Measurements from ENCODE around the gene SIRT2. TPM values are rescaled to one million over a fixed set of nuclear protein-coding genes. Genes with fewer than 3 reads are reported as not detected.
"Not testable (repeated sequence)": the region's sequence is repeated elsewhere in the genome, so short reads cannot be mapped to it uniquely, and the experiment has no call there.

The SIRT2 gene
- total RNA-seq = 10 to 100 TPM; 36.4 to 40.3 TPM

DNA sequence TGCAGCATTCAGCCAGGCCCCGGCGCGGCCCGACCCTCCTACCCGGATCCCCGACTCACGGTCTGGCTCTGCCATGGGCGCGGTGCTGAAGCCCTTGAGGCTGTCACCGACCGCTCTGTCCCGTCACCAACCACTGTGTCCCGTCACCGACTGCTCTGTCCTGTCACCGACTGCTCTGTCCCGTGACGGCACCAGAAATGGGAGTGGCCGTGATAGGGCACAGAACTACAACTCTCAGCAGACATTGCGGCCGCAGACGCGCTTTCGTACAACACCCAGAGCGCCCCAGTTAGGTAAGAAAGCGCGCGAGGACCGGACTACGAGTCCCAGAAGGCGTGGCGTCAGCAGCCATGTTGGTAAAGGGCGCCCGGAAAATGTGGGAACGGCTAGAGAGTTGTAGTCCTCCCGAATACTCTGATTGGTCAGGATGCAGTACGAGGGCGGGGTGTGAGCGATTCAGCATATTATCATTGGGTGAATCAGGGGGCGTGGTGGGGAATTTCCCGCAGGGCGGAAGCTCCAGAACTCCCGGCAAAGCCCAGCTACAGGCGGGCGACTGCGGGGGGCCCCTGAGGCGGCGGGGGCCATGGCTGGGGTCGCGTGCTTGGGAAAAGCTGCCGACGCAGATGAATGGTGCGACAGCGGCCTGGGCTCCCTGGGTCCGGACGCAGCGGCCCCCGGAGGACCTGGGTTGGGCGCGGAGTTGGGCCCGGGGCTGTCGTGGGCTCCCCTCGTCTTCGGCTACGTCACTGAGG is at the start of gene SIRT2, which contains the start of gene NFKBIB:
Gene SIRT2, minus strand, starts transcription at position 172 of the 755 bp plus-strand sequence. Its CDS starts 97 bp downstream, at position 75.
Gene NFKBIB, plus strand, starts transcription at position 523 of the 755 bp plus-strand sequence. Its CDS starts 64 bp downstream, at position 587.
- peak within 1 kb of the TSS; percentile 95 for H3K27ac Mint-ChIP-seq
- H3K4me1 Mint-ChIP-seq (ENCODE audit: low read depth) = peaks cover 37% of the 10 kb centered on the region
- peak; percentile 93 for ATAC-seq
- POLR2A ChIA-PET = interaction anchor here (0.8 to 2.4 kb wide), 8 partner anchors 10 to 252 kb away, joined by 3 to 17 read pairs (median 4); partner anchors contain the start of genes ACTN4, MRPS12, RINL and SARS2
- peak; percentile 100 for DNase-seq
- H3K36me3 Mint-ChIP-seq (ENCODE audit: low read depth) = peaks cover 17% of the 10 kb centered on the region
- H3K27me3 Mint-ChIP-seq (ENCODE audit: low read depth) = no peaks in the 10 kb centered on the region
- H3K9me3 Mint-ChIP-seq (ENCODE audit: insufficient read depth) = no peaks in the 10 kb centered on the region
- CTCF ChIA-PET = interaction anchor here (1.0 to 4.0 kb wide), 10 partner anchors 10 to 281 kb away, joined by 3 to 49 read pairs (median 5); partner anchors contain the start of genes EIF3K, MRPS12, RINL and SARS2
- peak within 1 kb of the TSS; percentile 91 for H3K4me3 Mint-ChIP-seq

DNA sequence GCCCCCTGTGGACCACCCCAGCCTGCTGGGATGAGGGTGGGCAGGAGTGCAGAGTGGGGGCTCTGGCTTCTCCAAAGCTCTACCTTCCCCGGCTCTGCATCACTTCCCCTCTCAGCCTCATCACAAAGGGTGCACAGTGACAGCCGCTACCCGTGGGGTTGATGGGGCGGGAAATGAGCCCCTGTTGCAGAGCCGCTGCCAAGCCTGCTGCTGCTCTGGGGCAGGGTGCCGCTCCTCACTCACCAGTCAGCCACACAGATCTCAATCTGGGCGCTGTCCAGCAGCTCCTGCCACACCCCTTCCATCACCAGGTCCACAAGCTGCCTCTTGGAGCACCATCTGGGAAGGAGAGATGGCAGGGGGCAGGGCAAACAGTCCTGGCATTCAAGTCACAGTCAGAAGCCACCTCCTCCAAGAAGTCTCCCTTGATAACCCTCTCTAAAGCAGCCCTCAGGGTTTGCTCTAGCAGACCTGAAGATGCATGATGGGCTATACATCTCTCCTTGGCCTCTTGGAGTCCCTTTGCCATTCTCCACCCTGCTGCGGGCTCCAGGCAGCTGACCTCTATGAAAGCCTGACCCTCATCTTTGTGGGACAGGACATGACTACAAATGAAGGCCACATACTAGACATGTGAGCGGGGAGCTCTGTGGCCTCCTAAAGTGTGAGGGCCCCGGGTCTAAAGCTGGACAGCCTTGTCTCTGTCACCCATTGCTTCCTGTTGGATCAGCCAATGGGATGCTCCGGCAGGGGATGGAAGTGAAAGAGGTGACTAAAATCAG is 47.0 kb upstream of the SIRT2 start:
- Mint-ChIP-seq H3K9me3 (ENCODE audit: insufficient read depth) (no peaks in the 10 kb centered on the region), H3K27ac (no peak overlapping the region), H3K36me3 (ENCODE audit: low read depth) (no peaks in the 10 kb centered on the region), H3K4me1 (ENCODE audit: low read depth) (peaks cover 15% of the 10 kb centered on the region), H3K4me3 (no peak overlapping the region), H3K27me3 (ENCODE audit: low read depth) (peaks cover 17% of the 10 kb centered on the region)
- no peak for ATAC-seq
- ChIA-PET CTCF (interaction anchor here (1.1 to 1.2 kb wide), 2 partner anchors 14 to 16 kb away, joined by 3 read pairs; no protein-coding TSS in a partner anchor), POLR2A (interaction anchor here (0.7 kb wide), 1 partner anchor 145 kb away, joined by 3 read pairs; no protein-coding TSS in a partner anchor)
- no peak for DNase-seq

DNA sequence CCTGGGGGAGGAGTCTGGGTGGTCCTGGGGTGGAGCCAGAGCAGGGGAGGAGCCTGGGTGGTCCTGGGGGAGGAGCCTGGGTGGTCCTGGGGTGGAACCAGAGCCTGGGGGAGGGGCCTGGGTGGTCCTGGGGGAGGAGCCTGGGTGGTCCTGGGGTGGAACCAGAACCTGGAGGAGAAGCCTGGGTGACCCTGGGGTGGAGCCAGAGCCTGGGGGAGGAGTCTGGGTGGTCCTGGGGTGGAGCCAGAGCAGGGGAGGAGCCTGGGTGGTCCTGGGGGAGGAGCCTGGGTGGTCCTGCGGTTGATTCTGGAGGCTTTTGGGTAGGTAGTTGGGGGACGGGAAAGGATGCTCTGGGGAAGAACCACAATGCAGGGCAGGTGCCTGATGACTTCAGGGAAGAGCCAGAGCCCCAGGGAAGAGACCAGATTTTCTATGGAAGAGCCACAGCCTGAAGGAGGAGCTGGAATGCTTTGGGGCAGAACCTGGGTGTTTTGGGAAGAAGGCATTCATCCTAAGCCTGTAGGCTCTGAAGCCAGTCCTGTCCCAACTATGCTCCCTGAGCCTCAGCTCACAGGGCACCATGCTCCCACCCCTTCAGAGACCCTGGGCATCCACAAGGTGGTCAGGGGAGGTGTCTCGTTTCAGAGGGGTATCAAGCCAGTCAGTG is 46.3 kb upstream of the SIRT2 start:
- no peak for DNase-seq
- Mint-ChIP-seq H3K4me1 (ENCODE audit: low read depth) (peaks cover 23% of the 10 kb centered on the region), H3K9me3 (ENCODE audit: insufficient read depth) (peaks cover 5% of the 10 kb centered on the region), H3K4me3 (no peak overlapping the region), H3K27me3 (ENCODE audit: low read depth) (peaks cover 23% of the 10 kb centered on the region), H3K27ac (no peak overlapping the region), H3K36me3 (ENCODE audit: low read depth) (peaks cover 5% of the 10 kb centered on the region)
- ATAC-seq = no peak
- ChIA-PET POLR2A (no interaction called here), CTCF (no interaction called here)

DNA sequence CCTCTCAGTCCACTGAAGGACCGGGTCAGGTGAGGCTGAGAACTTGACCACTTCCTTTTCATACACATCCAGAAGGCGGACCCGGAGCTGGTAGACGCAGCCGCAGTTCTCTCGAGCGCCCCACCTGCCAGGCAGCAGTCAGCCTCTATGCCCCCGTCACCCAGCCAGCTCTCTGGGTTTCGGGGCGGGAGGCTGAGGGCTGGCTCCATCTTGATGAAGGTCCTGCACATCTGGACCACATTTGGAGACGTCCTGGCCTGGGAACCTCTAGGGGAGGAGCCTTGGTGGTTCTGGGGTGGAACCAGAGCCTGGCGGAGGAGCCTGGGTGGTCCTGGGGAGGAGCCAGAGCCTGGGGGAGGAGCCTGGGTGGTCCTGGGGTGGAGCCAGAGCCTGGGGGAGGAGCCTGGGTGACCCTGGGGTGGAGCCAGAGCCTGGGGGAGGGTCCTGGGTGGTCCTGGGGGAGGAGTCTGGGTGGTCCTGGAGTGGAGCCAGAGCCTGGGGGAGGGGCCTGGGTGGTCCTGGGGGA is 45.6 kb upstream of the SIRT2 start:
- ATAC-seq = no peak
- CTCF ChIA-PET = interaction anchor here (1.3 kb wide), 1 partner anchor 15 kb away, joined by 3 read pairs; the partner anchor contains the start of gene SARS2
- DNase-seq = no peak
- Mint-ChIP-seq H3K4me1 (ENCODE audit: low read depth) (peaks cover 24% of the 10 kb centered on the region), H3K27me3 (ENCODE audit: low read depth) (peaks cover 26% of the 10 kb centered on the region), H3K9me3 (ENCODE audit: insufficient read depth) (peaks cover 5% of the 10 kb centered on the region), H3K36me3 (ENCODE audit: low read depth) (peaks cover 5% of the 10 kb centered on the region), H3K27ac (no peak overlapping the region), H3K4me3 (no peak overlapping the region)
- POLR2A ChIA-PET = no interaction called here

DNA sequence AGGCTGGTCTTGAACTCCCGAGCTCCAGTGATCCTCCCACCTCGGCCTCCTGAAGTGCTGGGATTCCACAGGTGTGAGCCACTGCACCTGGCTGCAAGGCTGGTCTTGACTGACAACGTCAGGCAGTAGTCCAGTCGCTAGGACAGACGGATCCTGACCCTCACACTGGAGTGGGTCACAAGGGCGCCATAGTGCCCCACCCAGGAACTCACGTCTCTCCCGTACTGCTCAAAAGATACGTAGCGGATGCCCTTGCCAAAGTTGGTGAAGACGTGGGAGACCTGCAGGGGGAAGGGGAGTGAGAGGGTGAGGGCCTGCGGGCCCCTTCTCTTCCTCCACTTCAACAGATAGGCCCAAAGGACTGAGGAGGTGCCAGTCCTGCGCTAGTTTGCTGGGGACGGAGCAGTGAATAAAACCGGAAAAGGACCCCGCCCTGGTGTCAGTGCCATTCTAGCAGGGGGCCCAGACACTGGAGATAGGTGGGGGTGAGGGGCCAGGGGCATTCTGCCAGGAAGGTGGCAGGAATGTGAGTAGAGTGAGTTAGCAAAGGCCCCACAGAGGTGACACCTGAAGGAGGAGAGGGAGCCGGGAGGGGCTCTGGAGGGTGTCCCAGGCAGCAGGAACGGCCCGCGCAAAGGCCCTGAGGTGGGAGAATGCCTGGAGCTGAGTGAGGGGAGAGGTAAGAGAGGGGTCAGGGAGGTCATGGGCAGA is 43.2 kb upstream of the SIRT2 start:
- H3K4me3 Mint-ChIP-seq = no peak overlapping the region
- peaks cover 19% of the 10 kb centered on the region for H3K27me3 Mint-ChIP-seq (ENCODE audit: low read depth)
- H3K9me3 Mint-ChIP-seq (ENCODE audit: insufficient read depth) = peaks cover 5% of the 10 kb centered on the region
- ChIA-PET CTCF (interaction anchor here (1.6 kb wide), 1 partner anchor 10 kb away, joined by 3 read pairs; no protein-coding TSS in a partner anchor), POLR2A (no interaction called here)
- DNase-seq (no peak), ATAC-seq (no peak)
- no peak overlapping the region for H3K27ac Mint-ChIP-seq
- H3K36me3 Mint-ChIP-seq (ENCODE audit: low read depth) = peaks cover 5% of the 10 kb centered on the region
- peaks cover 25% of the 10 kb centered on the region for H3K4me1 Mint-ChIP-seq (ENCODE audit: low read depth)

DNA sequence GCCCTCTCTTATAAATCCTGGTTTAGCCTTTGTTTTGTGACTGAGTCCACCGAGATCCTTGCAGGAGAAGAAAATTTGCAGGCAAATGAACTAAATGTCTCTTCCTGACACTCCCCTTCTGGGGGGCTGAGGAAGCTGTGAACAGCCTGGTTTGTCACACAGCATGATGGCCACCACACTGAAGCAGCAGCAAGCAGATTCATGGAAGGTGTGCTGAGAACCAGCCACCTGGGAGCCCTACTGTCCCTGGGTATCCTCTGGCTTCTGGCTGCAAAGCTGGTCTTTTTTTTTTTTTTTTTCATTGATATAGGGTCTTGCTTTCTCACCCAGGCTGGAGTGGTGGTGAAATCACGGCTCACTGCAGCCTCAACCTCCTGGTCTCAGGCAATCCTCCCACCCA is 42.6 kb upstream of the SIRT2 start:
- no peak overlapping the region for H3K4me3 Mint-ChIP-seq
- ATAC-seq = no peak
- no peak for DNase-seq
- H3K27me3 Mint-ChIP-seq (ENCODE audit: low read depth) = peaks cover 19% of the 10 kb centered on the region
- H3K9me3 Mint-ChIP-seq (ENCODE audit: insufficient read depth) = peaks cover 5% of the 10 kb centered on the region
- peaks cover 25% of the 10 kb centered on the region for H3K4me1 Mint-ChIP-seq (ENCODE audit: low read depth)
- no peak overlapping the region for H3K27ac Mint-ChIP-seq
- peaks cover 5% of the 10 kb centered on the region for H3K36me3 Mint-ChIP-seq (ENCODE audit: low read depth)
- ChIA-PET POLR2A (no interaction called here), CTCF (no interaction called here)

DNA sequence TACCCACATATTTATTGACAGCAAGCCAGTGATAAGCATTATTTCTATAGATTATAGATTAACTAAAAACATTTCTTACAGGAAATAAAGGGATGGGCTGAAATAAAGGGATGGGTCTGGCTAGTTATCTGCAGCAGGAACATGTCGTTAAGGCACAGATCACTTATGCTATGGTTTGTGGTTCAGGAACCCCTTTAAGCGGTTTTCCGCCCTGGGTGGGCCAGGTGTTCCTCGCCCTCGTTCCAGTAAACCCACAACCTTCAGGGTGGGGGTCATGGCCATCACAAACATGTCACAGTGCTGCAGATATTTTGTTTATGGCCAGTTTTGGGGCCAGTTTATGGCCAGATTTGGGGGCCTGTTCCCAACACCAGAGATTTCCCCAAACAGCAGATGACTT is 42.0 kb upstream of the SIRT2 start:
- DNase-seq = peak; percentile 38
- ChIA-PET POLR2A (interaction anchor here (1.1 kb wide), 1 partner anchor 11 kb away, joined by 3 read pairs; the partner anchor contains the start of genes MRPS12 and SARS2), CTCF (interaction anchor here (1.5 kb wide), 1 partner anchor 539 kb away, joined by 4 read pairs; the partner anchor contains the start of gene FAM98C)
- not testable (repeated sequence) for H3K27ac Mint-ChIP-seq; ATAC-seq; H3K36me3 Mint-ChIP-seq (ENCODE audit: low read depth); H3K4me3 Mint-ChIP-seq; H3K9me3 Mint-ChIP-seq (ENCODE audit: insufficient read depth)
- peaks cover 19% of the 10 kb centered on the region for H3K27me3 Mint-ChIP-seq (ENCODE audit: low read depth)
- H3K4me1 Mint-ChIP-seq (ENCODE audit: low read depth) = peaks cover 25% of the 10 kb centered on the region

DNA sequence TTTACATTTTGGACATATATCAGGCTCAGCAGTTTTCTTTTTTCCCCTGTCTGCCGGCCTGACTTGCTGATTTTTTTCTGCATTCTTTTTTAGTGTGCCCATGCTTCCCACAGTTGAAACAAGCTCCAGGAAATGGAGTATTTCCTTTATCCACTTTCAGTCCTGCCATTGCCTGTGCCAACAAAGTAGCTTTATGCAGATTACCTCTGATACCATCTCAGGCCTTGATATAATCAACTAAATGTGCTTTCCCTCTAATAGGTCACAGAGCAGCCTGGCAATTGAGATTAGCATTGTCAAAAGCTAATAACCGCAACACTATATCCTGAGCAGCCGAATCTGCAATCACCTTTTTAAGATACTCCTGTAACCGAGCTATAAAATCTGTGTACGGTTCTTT is 40.5 kb upstream of the SIRT2 start:
- Mint-ChIP-seq H3K4me1 (ENCODE audit: low read depth) (peaks cover 25% of the 10 kb centered on the region), H3K4me3 (no peak overlapping the region), H3K9me3 (ENCODE audit: insufficient read depth) (peaks cover 8% of the 10 kb centered on the region), H3K27me3 (ENCODE audit: low read depth) (peaks cover 19% of the 10 kb centered on the region), H3K36me3 (ENCODE audit: low read depth) (peaks cover 14% of the 10 kb centered on the region), H3K27ac (no peak overlapping the region)
- ChIA-PET POLR2A (interaction anchor here (0.6 kb wide), 1 partner anchor 394 kb away, joined by 3 read pairs; no protein-coding TSS in a partner anchor), CTCF (interaction anchor here (1.0 to 2.6 kb wide), 4 partner anchors 8 to 537 kb away, joined by 3 to 15 read pairs (median 4); partner anchors contain the start of genes FAM98C, MRPS12 and SARS2)
- ATAC-seq = no peak
- no peak for DNase-seq

DNA sequence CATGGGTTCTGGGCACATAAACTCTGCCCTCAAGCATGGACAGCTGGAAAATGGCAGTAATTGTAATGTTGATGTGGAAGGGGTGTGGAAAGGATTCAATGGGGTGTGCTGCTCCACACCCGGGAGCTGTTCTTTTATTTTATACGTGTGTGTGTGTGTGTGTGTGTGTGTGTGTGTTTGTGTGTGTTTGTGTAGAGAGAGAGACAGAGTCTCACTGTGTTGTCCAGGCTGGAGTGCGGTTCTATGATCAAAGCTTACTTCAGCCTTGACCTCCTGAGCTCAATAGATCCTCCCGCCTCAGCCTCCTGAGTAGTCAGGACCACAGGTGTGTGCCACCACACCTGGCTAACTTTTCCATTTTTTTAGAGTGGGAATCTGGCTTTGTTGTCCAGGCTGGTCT is 34.1 kb upstream of the SIRT2 start:
- ATAC-seq (no peak), DNase-seq (no peak)
- H3K4me3 Mint-ChIP-seq = no peak overlapping the region
- no peak overlapping the region for H3K27ac Mint-ChIP-seq
- peaks cover 41% of the 10 kb centered on the region for H3K36me3 Mint-ChIP-seq (ENCODE audit: low read depth)
- peaks cover 7% of the 10 kb centered on the region for H3K9me3 Mint-ChIP-seq (ENCODE audit: insufficient read depth)
- POLR2A ChIA-PET = interaction anchor here (0.6 kb wide), 1 partner anchor 266 kb away, joined by 3 read pairs; no protein-coding TSS in a partner anchor
- H3K27me3 Mint-ChIP-seq (ENCODE audit: low read depth) = no peaks in the 10 kb centered on the region
- peaks cover 25% of the 10 kb centered on the region for H3K4me1 Mint-ChIP-seq (ENCODE audit: low read depth)
- CTCF ChIA-PET = interaction anchor here (0.8 to 1.3 kb wide), 8 partner anchors 10 to 530 kb away, joined by 3 to 5 read pairs (median 4); partner anchors contain the start of genes FAM98C and NFKBIB

DNA sequence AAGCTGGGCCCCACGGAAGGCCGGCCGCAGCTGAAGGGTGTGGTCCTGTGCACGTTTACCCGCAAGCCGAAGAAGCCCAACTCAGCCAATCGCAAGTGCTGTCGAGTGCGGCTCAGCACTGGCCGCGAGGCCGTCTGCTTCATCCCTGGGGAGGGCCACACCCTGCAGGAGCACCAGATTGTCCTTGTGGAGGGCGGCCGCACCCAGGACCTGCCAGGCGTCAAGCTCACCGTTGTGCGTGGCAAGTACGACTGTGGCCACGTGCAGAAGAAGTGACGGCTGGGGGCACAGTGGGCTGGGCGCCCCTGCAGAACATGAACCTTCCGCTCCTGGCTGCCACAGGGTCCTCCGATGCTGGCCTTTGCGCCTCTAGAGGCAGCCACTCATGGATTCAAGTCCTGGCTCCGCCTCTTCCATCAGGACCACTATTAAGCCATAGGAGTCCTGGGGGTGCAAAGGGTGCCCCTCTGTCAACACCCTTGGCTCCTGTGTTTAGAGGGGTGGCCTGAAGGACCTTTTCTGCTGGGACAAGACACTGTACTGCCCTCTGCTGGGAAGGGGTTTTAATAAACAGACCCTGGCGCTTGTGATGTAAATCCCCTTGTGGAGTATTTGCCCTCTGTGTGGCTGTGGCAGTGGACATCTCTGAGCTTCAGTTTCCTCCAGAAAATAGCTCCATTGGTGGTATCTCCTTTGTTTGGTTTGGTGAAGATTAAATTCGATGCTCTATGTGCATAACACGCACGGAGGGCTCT is 33.2 kb upstream of the SIRT2 start:
- H3K27ac Mint-ChIP-seq = peak overlapping the region; percentile 15
- POLR2A ChIA-PET = interaction anchor here (0.6 kb wide), 1 partner anchor 265 kb away, joined by 3 read pairs; no protein-coding TSS in a partner anchor

More for the DNA sequence above, 33.2 kb upstream of the SIRT2 start:
- DNase-seq = peak; percentile 58
- Mint-ChIP-seq H3K4me3 (peak overlapping the region; percentile 42), H3K4me1 (ENCODE audit: low read depth) (peaks cover 30% of the 10 kb centered on the region), H3K9me3 (ENCODE audit: insufficient read depth) (peaks cover 7% of the 10 kb centered on the region), H3K27me3 (ENCODE audit: low read depth) (no peaks in the 10 kb centered on the region), H3K36me3 (ENCODE audit: low read depth) (peaks cover 43% of the 10 kb centered on the region)
- no peak for ATAC-seq
- CTCF ChIA-PET = interaction anchor here (0.8 to 3.9 kb wide), 11 partner anchors 8 to 529 kb away, joined by 3 to 12 read pairs (median 4); partner anchors contain the start of genes FAM98C and NFKBIB
